Amniotic epithelial cell (primary cell): ENCODE data around the gene SCAF1.

ENCODE experiments used
- DNase-seq: peaks from one replicate; pipeline ENCODE4 v3.0.0-alpha.2; 2010; ENCODE audit warnings: low read depth

Gene SCAF1

GRCh38 chr19:49641688-49642491, at the start of gene SCAF1:
Gene SCAF1 (plus strand): TSS chr19:49642209. CDS start chr19:49645027, 2,818 bp downstream.
- DNase-seq, result peak; percentile 99

GRCh38 chr19:49592486-49593232, 49.4 kb upstream of the SCAF1 start:
- DNase-seq, result no peak

GRCh38 chr19:49593233-49594113, 48.5 kb upstream of the SCAF1 start:
- DNase-seq, result peak; percentile 87

- no peak for DNase-seq
Measured at GRCh38 chr19:49594157-49594992, 47.6 kb upstream of the SCAF1 start.

DNA sequence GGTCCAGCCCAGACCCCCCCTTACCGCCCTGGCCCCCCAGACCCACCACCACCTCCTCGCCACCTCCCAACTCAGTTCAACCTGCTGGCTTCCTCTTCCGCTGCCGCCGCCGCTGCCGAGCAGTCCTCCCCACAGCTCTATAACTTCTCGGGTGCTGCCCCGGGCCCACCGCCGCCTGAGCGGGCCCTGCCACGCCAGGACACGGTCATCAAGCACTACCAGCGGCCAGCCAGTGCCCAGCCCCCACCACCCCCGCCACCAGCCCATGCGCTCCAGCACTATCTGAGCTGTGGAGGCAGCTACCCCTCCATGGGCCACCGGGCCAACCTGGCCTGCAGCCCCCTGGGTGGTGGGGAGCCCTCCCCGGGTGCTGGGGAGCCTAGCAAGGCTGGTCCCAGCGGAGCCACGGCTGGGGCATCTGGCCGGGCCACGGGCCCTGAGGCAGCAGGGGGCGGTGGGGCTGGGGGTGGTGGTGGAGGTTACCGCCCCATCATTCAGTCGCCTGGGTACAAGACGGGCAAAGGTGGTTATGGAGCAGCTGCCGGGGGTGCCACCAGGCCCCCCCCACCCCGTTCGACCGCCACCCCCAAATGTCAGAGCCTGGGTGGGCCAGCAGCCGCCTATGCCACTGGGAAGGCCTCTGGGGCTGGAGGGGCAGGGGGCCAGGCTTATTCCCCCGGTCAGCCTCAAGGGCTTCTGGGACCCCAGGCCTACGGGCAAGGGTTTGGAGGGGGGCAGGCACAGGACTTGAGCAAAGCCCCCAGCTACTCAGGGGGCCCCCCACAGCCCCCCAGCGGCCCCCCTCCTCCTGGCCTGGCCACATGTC, 46.8 kb upstream of the SCAF1 start:
- no peak for DNase-seq

DNA sequence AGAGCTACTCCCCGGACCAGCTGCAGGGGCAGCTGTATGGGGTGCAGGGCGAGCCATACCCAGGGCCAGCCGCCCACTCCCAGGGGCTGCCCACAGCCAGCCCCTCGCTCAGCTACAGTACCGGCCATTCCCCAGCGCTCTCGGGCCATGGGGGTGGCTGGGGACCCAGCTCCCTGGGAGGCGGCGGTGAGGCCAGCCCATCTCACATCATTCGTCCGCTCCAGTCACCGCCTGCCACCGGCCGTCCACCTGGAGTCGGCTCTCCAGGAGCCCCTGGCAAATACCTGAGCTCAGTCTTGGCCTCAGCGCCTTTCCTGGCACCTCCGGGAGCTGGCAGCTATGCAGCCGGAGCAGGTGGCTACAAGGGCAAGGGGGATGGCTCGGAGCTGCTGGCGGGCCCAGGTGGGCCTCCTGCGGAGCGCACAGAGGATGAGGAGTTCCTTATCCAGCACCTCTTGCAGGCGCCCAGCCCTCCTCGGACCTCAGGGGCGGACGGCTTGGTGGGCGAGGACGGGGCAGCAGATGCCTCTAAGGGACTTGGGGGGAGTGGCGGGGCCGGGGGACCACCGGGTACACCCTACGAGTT, 46.1 kb upstream of the SCAF1 start:
- no peak for DNase-seq

GRCh38 chr19:49596407-49596806, 45.6 kb upstream of the SCAF1 start:
- no peak for DNase-seq

- DNase-seq, result no peak
Measured at GRCh38 chr19:49596954-49597702, 44.9 kb upstream of the SCAF1 start.

DNA sequence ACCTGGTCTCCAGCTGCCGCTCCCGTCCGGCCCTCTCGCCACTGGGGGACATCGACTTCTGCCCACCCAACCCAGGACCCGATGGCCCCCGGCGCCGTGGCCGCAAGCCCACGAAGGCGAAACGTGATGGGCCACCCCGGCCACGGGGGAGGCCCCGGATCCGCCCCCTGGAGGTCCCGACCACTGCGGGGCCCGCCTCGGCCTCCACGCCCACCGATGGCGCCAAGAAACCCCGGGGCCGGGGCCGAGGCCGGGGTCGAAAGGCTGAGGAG, 44.4 kb upstream of the SCAF1 start:
- DNase-seq, result no peak

DNA sequence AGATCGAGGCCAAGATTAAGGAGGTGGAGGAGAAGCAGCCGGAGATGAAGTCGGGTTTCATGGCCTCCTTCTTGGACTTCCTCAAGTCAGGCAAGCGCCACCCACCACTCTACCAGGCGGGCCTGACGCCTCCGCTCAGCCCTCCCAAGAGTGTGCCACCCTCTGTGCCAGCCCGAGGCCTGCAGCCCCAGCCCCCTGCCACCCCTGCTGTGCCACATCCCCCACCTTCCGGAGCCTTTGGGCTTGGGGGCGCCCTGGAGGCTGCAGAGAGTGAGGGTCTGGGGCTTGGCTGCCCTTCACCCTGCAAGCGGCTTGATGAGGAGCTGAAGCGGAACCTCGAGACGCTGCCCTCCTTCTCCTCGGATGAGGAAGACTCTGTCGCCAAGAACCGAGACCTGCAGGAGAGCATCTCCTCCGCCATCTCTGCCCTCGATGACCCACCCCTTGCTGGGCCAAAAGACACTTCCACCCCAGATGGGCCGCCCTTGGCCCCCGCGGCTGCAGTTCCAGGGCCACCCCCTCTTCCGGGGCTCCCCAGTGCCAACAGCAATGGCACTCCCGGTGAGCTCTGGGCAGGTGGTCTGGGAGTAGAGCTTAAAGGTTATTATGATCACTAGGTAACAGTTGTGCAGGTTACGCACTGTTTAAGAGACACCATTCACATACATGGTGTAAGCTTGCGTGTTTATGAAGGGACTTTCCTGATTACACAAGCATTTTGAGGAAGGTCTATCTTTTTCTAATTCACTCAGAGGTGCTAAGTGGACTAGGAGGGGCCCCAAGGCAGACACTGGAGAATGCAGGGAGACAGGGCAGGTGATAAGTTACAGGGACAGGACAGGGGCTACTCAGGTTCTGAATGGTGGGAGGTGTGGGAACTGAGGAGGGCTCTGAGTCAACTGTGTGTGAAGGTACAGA, 42.4 kb upstream of the SCAF1 start:
- no peak for DNase-seq

DNA sequence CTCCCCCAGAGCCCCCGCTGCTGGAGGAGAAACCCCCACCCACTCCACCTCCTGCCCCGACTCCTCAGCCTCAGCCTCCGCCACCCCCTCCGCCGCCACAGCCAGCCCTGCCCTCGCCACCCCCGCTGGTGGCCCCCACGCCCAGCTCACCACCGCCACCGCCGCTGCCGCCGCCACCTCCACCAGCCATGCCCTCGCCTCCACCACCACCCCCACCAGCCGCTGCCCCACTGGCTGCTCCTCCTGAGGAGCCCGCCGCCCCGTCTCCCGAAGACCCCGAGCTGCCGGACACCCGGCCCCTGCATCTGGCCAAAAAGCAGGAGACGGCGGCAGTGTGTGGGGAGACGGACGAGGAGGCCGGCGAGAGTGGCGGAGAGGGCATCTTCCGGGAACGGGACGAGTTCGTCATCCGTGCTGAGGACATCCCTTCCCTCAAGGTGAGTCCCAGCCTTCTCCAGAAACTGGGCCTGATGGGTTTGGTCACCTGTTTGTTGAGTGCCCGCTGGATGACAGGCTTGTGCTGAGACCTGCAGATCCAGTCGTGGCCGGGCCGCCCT, 40.4 kb upstream of the SCAF1 start:
- no peak for DNase-seq

- no peak for DNase-seq
Measured at GRCh38 chr19:49602806-49603205, 39.2 kb upstream of the SCAF1 start.

DNA sequence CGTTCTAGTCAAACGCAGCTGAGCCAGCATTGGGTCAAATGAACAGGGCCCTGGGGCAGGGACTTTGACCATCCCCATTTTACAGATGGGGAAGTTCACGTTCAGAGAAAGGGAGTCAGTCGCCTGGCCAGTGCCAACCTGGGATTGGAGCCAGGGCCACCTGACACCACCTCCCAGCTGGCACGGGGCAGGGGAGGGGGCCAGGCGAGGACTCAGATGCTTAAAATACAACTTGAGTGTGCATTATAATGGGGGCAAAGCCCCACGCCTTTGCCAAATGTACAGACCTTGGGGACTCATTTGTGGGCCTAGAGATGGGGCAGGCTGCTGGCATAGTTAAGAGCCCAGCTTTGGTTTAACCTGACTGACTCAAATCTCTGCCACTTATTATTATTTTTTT, 36.4 kb upstream of the SCAF1 start:
- no peak for DNase-seq

DNA sequence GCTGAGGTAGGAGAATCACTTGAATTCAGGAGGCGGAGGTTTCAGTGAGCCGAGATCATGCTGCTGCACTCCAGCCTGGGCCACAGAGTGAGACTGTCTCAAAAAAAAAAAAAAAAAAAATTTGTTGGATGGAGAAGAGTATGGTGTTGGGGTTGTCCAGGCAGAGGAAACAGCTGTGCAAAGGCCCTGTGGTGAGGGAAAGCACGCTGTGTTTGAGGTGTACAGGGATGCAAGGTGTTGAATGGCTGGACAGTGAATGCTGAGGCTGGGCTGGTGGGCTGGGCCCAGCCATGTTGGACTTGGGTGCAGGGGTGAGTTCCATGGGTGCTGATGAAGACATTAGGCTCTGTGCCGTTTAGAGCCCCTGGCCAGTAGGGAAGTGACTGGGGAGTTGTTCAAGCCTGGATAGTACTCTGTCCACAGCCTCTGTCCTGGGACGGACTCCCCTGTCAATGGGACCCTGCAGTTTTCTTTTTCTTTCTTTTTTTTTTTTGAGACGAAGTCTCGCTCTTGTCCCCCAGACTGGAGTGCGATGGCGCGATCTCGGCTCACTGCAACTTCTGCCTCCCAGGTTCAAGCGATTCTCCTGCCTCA, 32.4 kb upstream of the SCAF1 start:
- no peak for DNase-seq

GRCh38 chr19:49613374-49613773, 28.6 kb upstream of the SCAF1 start:
- DNase-seq, result peak; percentile 28

- peak; percentile 80 for DNase-seq
Measured at GRCh38 chr19:49614096-49614833, 27.7 kb upstream of the SCAF1 start.

GRCh38 chr19:49615861-49616260, 26.1 kb upstream of the SCAF1 start:
- DNase-seq, result no peak
